OCI-LY3 (cell line): ENCODE measurements around the gene FHOD3.
"Not testable (repeated sequence)": the region's sequence is repeated elsewhere in the genome, so short reads cannot be mapped to it uniquely, and the experiment has no call there.

Experiments used
- H2AFZ ChIP-seq: fragments of 200-600, 300-600 bp; shearing (Covaris generic); 2 replicates; pipeline ENCODE4 v1.6.0; 2014; ENCODE audit warnings: antibody characterized with exemption, low read depth, low read length
- H3K27ac ChIP-seq: fragments of 200-600, 300-600 bp; sonication (generic); 2 replicates; pipeline ENCODE4 v1.5.1; 2014; ENCODE audit warnings: mild to moderate bottlenecking, low read length, moderate library complexity, mixed read lengths
- H3K27me3 ChIP-seq: fragments of 200-600, 300-600 bp; sonication (generic); 2 replicates; pipeline ENCODE4 v1.6.1; 2014; ENCODE audit warnings: low read depth, low read length, mixed read lengths
- H3K36me3 ChIP-seq: fragments of 200-600, 300-600 bp; sonication (generic); replicated peaks from 2 replicates; pipeline ENCODE3; 2014; ENCODE audit warnings: low read depth, low read length, mixed read lengths
- H3K4me1 ChIP-seq: fragments of 300-600, 200-600 bp; sonication (generic); 2 replicates; pipeline ENCODE4 v1.6.1; 2014; ENCODE audit warnings: low read length, mixed read lengths
- H3K4me2 ChIP-seq: fragments of 200-600, 300-600 bp; sonication (generic); 2 replicates; pipeline ENCODE4 v1.6.1; 2014; ENCODE audit warnings: low read length, mixed read lengths
- H3K4me3 ChIP-seq: fragments of 300-600, 200-600 bp; sonication (generic); 2 replicates; pipeline ENCODE4 v1.5.1; 2014; ENCODE audit warnings: antibody characterized with exemption, mild to moderate bottlenecking, low read length, moderate library complexity
- H3K79me2 ChIP-seq: fragments of 300-600, 200-600 bp; shearing (Covaris generic); 2 replicates; pipeline ENCODE4 v1.6.1; 2014; ENCODE audit warnings: mild to moderate bottlenecking, low read length, mixed read lengths
- H3K9ac ChIP-seq: fragments of 300-600, 200-600 bp; shearing (Covaris generic); 2 replicates; pipeline ENCODE4 v1.6.0; 2014; ENCODE audit warnings: mild to moderate bottlenecking, low read length, moderate library complexity
- H3K9me3 ChIP-seq: fragments of 200-600, 300-600 bp; shearing (Covaris generic); 2 replicates; pipeline ENCODE4 v1.6.1; 2014; ENCODE audit warnings: low read length, mixed read lengths; ENCODE audit not compliant: insufficient read depth
- H4K20me1 ChIP-seq: fragments of 200-600, 300-600 bp; sonication (generic); 2 replicates; pipeline ENCODE4 v1.6.1; 2016; ENCODE audit warnings: low read length, mixed read lengths; ENCODE audit not compliant: insufficient read depth
- CTCF ChIP-seq: fragments of 200-600, 300-600 bp; sonication (generic); IDR thresholded peaks from 2 replicates; pipeline ENCODE4 v1.5.1; 2014; ENCODE audit warnings: antibody characterized with exemption, low read length, low read depth
- EZH2phosphoT487 ChIP-seq: fragments of 200-600 bp; shearing (Covaris generic); IDR thresholded peaks from 2 replicates; pipeline ENCODE4 v1.6.1; 2018; ENCODE audit warnings: antibody characterized with exemption, mixed run types, low read depth

FHOD3 gene

GRCh38 chr18:36714476-36714875, 417.0 kb downstream of the FHOD3 start:
- H3K9ac ChIP-seq = no peak overlapping the region
- no peak for TF ChIP-seq CTCF
- TF ChIP-seq EZH2phosphoT487 = no peak
- no peak overlapping the region for H2AFZ ChIP-seq
- H3K27ac ChIP-seq = no peak overlapping the region
- no peak overlapping the region for H3K4me3 ChIP-seq
- H3K4me1 ChIP-seq = no peaks in the 10 kb centered on the region
- no peaks in the 10 kb centered on the region for H3K79me2 ChIP-seq
- peaks cover 14% of the 10 kb centered on the region for H3K27me3 ChIP-seq
- no peaks in the 10 kb centered on the region for H3K9me3 ChIP-seq
- no peaks in the 10 kb centered on the region for H3K36me3 ChIP-seq
- no peak overlapping the region for H3K4me2 ChIP-seq
- H4K20me1 ChIP-seq = no peaks in the 10 kb centered on the region

- Histone ChIP-seq H3K9ac (no peak overlapping the region), H3K36me3 (no peaks in the 10 kb centered on the region), H2AFZ (no peak overlapping the region), H3K27me3 (peaks cover 22% of the 10 kb centered on the region), H3K4me3 (no peak overlapping the region), H3K27ac (no peak overlapping the region), H3K4me2 (no peak overlapping the region), H4K20me1 (no peaks in the 10 kb centered on the region), H3K4me1 (no peaks in the 10 kb centered on the region), H3K9me3 (no peaks in the 10 kb centered on the region), H3K79me2 (no peaks in the 10 kb centered on the region)
- TF ChIP-seq CTCF = no peak
- TF ChIP-seq EZH2phosphoT487 = no peak
Observed at GRCh38 chr18:36717422-36718110, 420.1 kb downstream of the FHOD3 start.

GRCh38 chr18:36718705-36719328, 421.3 kb downstream of the FHOD3 start:
- H3K36me3 ChIP-seq = no peaks in the 10 kb centered on the region
- H2AFZ ChIP-seq = no peak overlapping the region
- H3K9ac ChIP-seq = no peak overlapping the region
- no peak for TF ChIP-seq CTCF
- TF ChIP-seq EZH2phosphoT487 = no peak
- H3K4me2 ChIP-seq = no peak overlapping the region
- peaks cover 23% of the 10 kb centered on the region for H3K27me3 ChIP-seq
- H4K20me1 ChIP-seq = no peaks in the 10 kb centered on the region
- no peak overlapping the region for H3K4me3 ChIP-seq
- H3K9me3 ChIP-seq = no peaks in the 10 kb centered on the region
- H3K79me2 ChIP-seq = no peaks in the 10 kb centered on the region
- no peak overlapping the region for H3K27ac ChIP-seq
- H3K4me1 ChIP-seq = no peaks in the 10 kb centered on the region

- Histone ChIP-seq H3K36me3 (no peaks in the 10 kb centered on the region), H3K4me1 (no peaks in the 10 kb centered on the region), H3K27ac (no peak overlapping the region), H3K9me3 (no peaks in the 10 kb centered on the region), H3K9ac (no peak overlapping the region), H3K4me2 (no peak overlapping the region), H2AFZ (no peak overlapping the region), H3K79me2 (no peaks in the 10 kb centered on the region), H3K27me3 (peaks cover 26% of the 10 kb centered on the region), H4K20me1 (no peaks in the 10 kb centered on the region), H3K4me3 (no peak overlapping the region)
- TF ChIP-seq CTCF = no peak
- no peak for TF ChIP-seq EZH2phosphoT487
Observed at GRCh38 chr18:36719630-36720029, 422.1 kb downstream of the FHOD3 start.

GRCh38 chr18:36721351-36721750, 423.8 kb downstream of the FHOD3 start:
- not testable (repeated sequence) for H3K9me3 ChIP-seq, H3K4me1 ChIP-seq, H3K36me3 ChIP-seq, H3K4me3 ChIP-seq, H3K4me2 ChIP-seq, H3K79me2 ChIP-seq, H2AFZ ChIP-seq, H4K20me1 ChIP-seq, H3K27ac ChIP-seq, H3K9ac ChIP-seq
- H3K27me3 ChIP-seq = peaks cover 26% of the 10 kb centered on the region
